Naive B cell (primary cell): ENCODE data around the gene RGS9. TPM values are rescaled to one million over a fixed set of nuclear protein-coding genes. Genes with fewer than 3 reads are reported as not detected.

Source experiments
- ATAC-seq, 2 donors: fragments of 150-1000 bp; cut with Tn5 transposase; 2 replicates each; pipeline ENCODE4 v1.10.0; 2021; ENCODE audit warnings: low read depth in 2 of 2, mild to moderate bottlenecking in 2 of 2, moderate library complexity in 2 of 2
- DNase-seq: peaks from one replicate; pipeline ENCODE4 v3.0.0; 2022
- H3K27ac Mint-ChIP-seq, 6 donors: one replicate each; pipeline ENCODE4 v1.8.0; 2020 to 2022; ENCODE audit warnings: mild to moderate bottlenecking in 6 of 6, mixed read lengths in 6 of 6, moderate library complexity in 5 of 6, inconsistent platforms in 2 of 6
- H3K27me3 Mint-ChIP-seq, 3 donors: one replicate each; pipeline ENCODE4 v1.8.0; 2021 to 2022; ENCODE audit warnings: mixed read lengths in 3 of 3, mild to moderate bottlenecking in 1 of 3
- H3K36me3 Mint-ChIP-seq, 2 donors: one replicate each; pipeline ENCODE4 v1.8.0; 2020 to 2022; ENCODE audit warnings: mixed read lengths in 2 of 2, inconsistent platforms in 1 of 2, mild to moderate bottlenecking in 1 of 2
- H3K4me1 Mint-ChIP-seq, 3 donors: one replicate each; pipeline ENCODE4 v1.8.0; 2020 to 2022; ENCODE audit warnings: mixed read lengths in 3 of 3, inconsistent platforms in 1 of 3, mild to moderate bottlenecking in 1 of 3, moderate library complexity in 1 of 3
- H3K4me3 Mint-ChIP-seq, 8 donors: one replicate each; pipeline ENCODE4 v1.8.0; 2020 to 2022; ENCODE audit warnings: mild to moderate bottlenecking in 8 of 8, mixed read lengths in 8 of 8, moderate library complexity in 8 of 8, inconsistent platforms in 2 of 8
- H3K9me3 Mint-ChIP-seq, 7 donors: one replicate each; pipeline ENCODE4 v1.8.0; 2020 to 2022; ENCODE audit warnings: mixed read lengths in 7 of 7, mild to moderate bottlenecking in 5 of 7, inconsistent platforms in 2 of 7, moderate library complexity in 1 of 7
- polyA plus RNA-seq, 6 donors: library from polyadenylated mRNA; unstranded; fragments of 300-500 nt; fragmentation: Illumina TruSeq; gene quantifications; one replicate each; pipeline ENCODE4 v1.2.3, GENCODE V29; 2021; ENCODE audit warnings: low read depth in 6 of 6

RGS9 gene
- polyA plus RNA-seq, 6 donors from 2014 or later = 1.2 TPM; not detected in 5

DNA sequence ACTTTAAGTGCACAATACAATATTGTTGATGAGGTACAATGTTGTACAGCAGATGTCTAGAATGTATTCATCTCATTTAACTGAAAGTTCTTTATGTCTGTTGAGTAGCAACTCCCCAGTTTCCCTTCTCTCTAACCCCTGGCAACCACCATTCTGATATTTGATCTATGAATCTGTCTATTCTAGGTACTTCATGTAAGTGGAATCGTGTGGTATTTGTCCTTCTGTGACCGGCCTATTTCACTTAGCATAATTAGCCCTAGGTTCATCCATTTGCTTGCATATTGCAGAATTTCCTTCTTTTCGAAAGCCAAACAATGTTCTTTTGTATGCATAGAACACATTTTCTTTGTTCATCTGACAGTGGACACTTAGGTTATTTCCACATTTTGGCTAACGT, 10.8 kb downstream of the RGS9 start:
- Mint-ChIP-seq H3K36me3 (no peaks in the 10 kb centered on the region), H3K9me3 (no peaks in the 10 kb centered on the region), H3K27ac (no peak overlapping the region), H3K4me3 (no peak overlapping the region), H3K27me3 (peaks cover 0 to 18% (median 12%) of the 10 kb centered on the region in 3 donors), H3K4me1 (no peaks in the 10 kb centered on the region)
- ATAC-seq (no peak), DNase-seq (no peak)

DNA sequence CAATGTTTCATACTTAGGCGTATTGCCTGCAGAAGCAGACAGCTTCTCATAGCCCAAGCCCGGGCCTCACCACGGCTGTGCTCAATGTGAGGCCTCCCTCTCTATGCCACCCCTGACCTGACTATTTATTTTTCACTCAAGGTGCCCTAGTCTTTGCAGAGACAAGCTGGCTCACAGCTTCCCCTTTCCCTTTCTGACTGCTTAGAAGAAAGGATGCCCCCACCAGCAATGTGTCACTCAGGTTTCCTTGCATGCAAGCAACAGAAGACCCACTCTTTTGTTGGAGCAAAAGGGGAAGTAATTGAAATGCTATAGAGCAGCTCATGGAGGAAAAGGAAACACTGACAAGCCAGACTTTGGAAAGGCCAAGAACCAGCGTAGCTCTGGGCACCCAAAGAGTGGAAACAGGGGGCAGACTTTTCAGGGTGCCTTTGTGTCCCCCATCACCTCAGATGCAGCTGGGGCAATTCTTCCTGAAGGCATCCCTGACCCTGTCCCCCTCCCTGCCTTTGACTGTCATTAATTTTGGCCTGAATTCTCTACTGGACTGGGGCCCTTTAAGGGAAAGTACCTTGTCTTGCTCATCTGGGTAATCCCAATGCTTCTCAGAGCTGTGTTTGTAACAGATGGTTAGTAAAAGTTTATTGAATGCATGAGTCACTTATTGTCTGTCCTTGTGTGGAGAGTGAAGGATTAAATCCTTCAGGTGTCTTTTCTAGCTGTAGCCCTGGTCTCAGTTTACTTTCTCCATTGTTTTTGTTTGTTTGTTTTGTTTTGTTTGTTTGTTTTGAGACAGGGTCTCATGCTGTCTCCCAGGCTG, 17.8 kb downstream of the RGS9 start:
- Mint-ChIP-seq H3K27ac (peak overlapping the region in 3 of 6 donors; percentile 25 to 64 (median 41)), H3K4me3 (peak overlapping the region in 6 of 8 donors; percentile 0 to 62 (median 29)), H3K36me3 (no peaks in the 10 kb centered on the region), H3K9me3 (no peaks in the 10 kb centered on the region), H3K4me1 (peaks cover 12 to 18% (median 16%) of the 10 kb centered on the region in 3 donors), H3K27me3 (peaks cover 0 to 9% (median 8%) of the 10 kb centered on the region in 3 donors)
- DNase-seq = peak; percentile 12
- peak; percentile 69 to 71 for ATAC-seq

DNA sequence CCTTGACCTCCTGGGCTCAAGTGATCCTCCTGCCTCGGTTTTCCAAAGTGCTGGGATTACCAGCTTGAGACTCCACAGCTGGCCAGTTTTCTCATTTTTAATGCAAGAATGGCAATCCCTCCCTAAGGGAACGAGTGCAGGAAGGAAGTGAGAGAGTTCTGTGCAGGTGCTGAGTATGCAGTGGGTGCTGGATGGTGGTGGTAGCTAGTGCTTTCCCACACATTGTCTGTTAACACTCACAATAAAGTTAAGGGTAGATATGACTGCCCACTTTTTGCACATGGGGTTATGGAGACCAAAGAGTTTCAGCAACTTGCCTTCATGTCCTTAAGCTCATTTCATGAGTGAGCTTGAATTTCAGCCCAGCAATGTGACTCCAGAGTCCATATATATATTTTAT, 18.5 kb downstream of the RGS9 start:
- no peaks in the 10 kb centered on the region for H3K36me3 Mint-ChIP-seq
- ATAC-seq (no peak), DNase-seq (no peak)
- H3K27me3 Mint-ChIP-seq = peaks cover 0 to 9% (median 8%) of the 10 kb centered on the region in 3 donors
- H3K4me1 Mint-ChIP-seq = peaks cover 12 to 18% (median 16%) of the 10 kb centered on the region in 3 donors
- no peaks in the 10 kb centered on the region for H3K9me3 Mint-ChIP-seq
- peak overlapping the region in 2 of 6 donors; percentile 13 to 25 for H3K27ac Mint-ChIP-seq
- H3K4me3 Mint-ChIP-seq = peak overlapping the region in 3 of 8 donors; percentile 0 to 49 (median 37)

DNA sequence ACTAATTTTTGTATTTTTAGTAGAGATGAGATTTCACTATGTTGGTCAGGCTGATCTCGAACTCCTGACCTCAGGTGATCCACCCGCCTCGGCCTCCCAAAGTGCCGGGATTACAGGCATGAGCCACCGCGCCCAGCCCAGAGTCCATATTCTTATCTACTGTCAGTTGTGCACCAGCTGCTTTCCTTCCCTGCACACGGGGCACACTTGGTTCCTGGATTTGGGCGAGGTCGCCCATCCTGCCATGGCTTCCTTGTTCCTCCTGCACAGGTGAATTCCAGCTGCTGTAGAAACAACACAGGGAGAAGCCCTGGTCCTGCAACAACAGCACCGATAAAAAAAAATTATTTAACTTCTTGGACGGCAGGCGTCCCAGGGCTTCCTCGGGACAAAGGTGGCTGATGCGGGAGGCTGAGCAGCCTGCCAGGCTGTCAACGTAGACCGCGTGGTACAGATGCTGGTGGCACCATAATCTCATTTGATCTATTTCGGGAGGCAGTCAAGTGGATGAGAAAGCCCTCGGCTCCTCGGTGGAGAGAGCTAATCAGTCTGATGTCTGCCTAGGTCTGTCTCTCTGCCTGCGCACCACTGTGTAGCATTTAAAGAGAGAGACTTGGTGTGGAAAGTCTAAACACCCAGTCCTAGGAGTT, 19.1 kb downstream of the RGS9 start:
- H3K4me1 Mint-ChIP-seq = peaks cover 12 to 18% (median 16%) of the 10 kb centered on the region in 3 donors
- no peaks in the 10 kb centered on the region for H3K36me3 Mint-ChIP-seq
- DNase-seq = no peak
- peaks cover 0 to 9% (median 8%) of the 10 kb centered on the region in 3 donors for H3K27me3 Mint-ChIP-seq
- ATAC-seq = no peak
- H3K4me3 Mint-ChIP-seq = no peak overlapping the region
- no peaks in the 10 kb centered on the region for H3K9me3 Mint-ChIP-seq
- no peak overlapping the region for H3K27ac Mint-ChIP-seq

DNA sequence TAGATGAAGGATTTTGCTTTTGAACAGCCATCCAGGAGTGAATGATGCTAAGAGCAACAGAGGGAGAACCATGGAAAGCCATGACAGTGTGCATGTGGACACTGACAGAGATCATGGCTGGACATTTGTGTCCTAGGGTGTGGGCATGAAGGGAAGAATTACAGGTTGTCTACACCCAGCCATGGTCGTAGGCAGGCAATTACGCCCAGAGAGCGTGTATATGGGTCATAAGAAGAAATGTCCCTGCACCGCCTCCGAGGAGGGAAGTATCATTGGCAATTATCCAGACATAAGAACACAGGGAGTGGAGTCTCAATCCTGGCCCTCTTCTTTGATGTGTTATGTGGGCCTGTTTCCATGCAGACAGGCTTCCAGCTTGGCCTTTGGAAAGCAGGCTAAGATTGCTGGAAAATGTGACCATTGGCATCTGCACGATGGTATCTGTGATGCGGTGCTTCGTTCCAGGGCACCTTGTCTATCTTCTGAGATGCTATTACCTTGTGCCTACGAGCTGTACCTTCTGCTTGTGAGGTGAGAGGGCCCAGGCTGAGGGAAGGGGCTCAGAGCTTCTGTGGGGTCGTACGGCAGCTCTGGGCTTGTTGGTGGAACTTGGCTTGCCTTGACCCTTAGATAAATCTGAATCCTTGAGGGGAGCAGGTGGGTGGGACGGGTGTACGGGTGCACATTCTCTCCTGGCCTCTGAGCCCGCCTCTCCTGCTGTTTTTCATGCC, 19.8 kb downstream of the RGS9 start:
- H3K4me1 Mint-ChIP-seq = peaks cover 12 to 18% (median 16%) of the 10 kb centered on the region in 3 donors
- DNase-seq = no peak
- H3K27ac Mint-ChIP-seq = no peak overlapping the region
- H3K4me3 Mint-ChIP-seq = peak overlapping the region in 1 of 8 donors; percentile 58
- H3K9me3 Mint-ChIP-seq = no peaks in the 10 kb centered on the region
- ATAC-seq = no peak
- H3K36me3 Mint-ChIP-seq = no peaks in the 10 kb centered on the region
- H3K27me3 Mint-ChIP-seq = peaks cover 0 to 8% (median 2%) of the 10 kb centered on the region in 3 donors

DNA sequence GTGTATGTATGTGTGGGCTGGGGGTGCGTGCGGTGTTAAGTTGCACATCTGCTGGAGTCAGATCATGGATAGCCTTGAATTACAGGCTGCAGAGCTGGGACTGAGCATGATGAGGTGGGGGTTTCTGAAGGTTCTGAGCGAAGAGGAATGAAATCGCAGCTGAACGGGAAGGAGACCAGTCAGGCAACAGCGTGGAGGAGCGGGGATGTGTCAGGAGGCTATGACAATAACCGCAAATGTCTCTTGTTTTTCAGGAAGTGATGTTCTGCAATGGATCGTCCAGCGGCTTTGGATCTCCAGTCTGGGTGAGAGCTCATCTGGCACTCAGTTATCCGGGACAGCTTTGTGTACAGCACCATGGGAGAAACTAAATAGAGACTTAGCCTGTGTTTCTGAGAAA, 20.9 kb downstream of the RGS9 start:
- Mint-ChIP-seq H3K27ac (no peak overlapping the region), H3K36me3 (no peaks in the 10 kb centered on the region), H3K4me3 (no peak overlapping the region), H3K4me1 (peaks cover 12 to 18% (median 16%) of the 10 kb centered on the region in 3 donors), H3K27me3 (peaks cover 0 to 5% (median 0%) of the 10 kb centered on the region in 3 donors), H3K9me3 (no peaks in the 10 kb centered on the region)
- ATAC-seq (no peak), DNase-seq (no peak)

DNA sequence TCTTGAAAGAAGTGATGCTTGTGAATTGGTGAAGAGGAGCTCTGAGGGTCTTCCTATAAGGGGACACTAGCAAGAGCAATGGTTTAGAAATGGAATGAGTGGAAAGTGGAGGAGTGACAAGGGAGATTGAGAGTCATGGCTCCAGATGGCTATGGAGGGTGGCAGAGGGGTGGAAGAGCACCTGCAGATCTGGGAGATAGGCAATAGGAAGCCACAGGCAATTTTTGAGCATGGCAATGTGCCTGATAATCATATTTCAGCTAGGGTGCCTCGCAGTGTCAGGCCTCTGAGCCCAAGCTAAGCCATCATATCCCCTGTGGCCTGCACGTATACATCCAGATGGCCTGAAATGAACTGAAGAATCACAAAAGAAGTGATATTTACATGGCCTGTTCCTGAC, 21.5 kb downstream of the RGS9 start:
- no peak for ATAC-seq
- H3K9me3 Mint-ChIP-seq = no peaks in the 10 kb centered on the region
- H3K27ac Mint-ChIP-seq = no peak overlapping the region
- H3K4me1 Mint-ChIP-seq = peaks cover 12 to 19% (median 18%) of the 10 kb centered on the region in 3 donors
- H3K36me3 Mint-ChIP-seq = no peaks in the 10 kb centered on the region
- H3K4me3 Mint-ChIP-seq = no peak overlapping the region
- peaks cover 3 to 5% (median 4%) of the 10 kb centered on the region in 3 donors for H3K27me3 Mint-ChIP-seq
- DNase-seq = no peak

DNA sequence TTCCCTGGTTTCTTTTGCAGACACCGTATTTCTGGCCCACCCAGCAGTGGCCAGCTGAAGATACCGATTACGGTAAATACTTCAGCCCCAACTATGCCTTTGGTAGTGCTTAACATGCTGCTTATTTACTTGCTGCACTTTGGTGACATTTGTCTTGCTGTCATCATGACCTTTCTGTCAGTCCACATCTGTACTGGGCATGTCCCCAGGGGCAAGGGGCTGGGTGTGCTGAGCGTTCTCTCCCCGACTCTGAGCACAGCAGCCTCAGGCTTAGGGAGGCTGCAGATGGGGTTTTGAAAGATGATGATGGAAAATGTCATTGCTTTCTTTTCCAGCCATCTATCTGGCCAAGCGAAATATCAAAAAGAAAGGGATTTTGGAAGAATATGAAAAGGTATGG, 23.3 kb downstream of the RGS9 start:
- Mint-ChIP-seq H3K4me1 (peaks cover under 1 to 9% (median 6%) of the 10 kb centered on the region in 3 donors), H3K4me3 (no peak overlapping the region), H3K9me3 (no peaks in the 10 kb centered on the region), H3K36me3 (no peaks in the 10 kb centered on the region), H3K27ac (peak overlapping the region in 1 of 6 donors; percentile 20), H3K27me3 (peaks cover 5 to 6% (median 5%) of the 10 kb centered on the region in 3 donors)
- DNase-seq (no peak), ATAC-seq (no peak)

DNA sequence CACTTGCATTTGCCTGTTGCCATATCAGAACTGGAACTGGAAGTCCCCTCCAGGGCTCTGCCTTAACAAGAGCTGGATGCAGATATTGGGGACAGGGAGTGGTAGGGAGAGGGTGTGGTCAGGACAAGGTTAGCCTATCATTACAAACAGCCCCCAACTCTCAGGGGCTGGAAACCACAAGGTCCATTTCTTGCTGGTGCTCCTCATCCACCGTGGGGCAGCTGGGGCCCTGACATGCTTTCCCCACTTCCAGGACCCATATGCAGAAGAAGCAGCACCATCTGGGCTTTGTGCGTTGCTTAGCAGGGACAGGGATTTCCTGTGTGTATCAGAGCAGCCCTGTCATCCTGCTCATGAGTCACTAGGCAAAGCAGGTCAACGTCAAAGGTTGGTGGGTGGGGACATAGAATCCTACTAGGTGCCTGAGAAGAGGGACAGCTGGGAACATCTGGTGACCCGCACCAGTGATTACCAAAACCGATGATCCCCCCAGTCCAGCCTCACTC, 26.9 kb downstream of the RGS9 start:
- H3K27ac Mint-ChIP-seq = peak overlapping the region in 2 of 6 donors; percentile 15 to 88
- no peak overlapping the region for H3K4me3 Mint-ChIP-seq
- DNase-seq (peak; percentile 5), ATAC-seq (peak; percentile 63 to 83)
- no peaks in the 10 kb centered on the region for H3K36me3 Mint-ChIP-seq
- peaks cover 0 to 5% (median 0%) of the 10 kb centered on the region in 3 donors for H3K4me1 Mint-ChIP-seq
- H3K9me3 Mint-ChIP-seq = no peaks in the 10 kb centered on the region
- peaks cover 5 to 8% (median 6%) of the 10 kb centered on the region in 3 donors for H3K27me3 Mint-ChIP-seq

DNA sequence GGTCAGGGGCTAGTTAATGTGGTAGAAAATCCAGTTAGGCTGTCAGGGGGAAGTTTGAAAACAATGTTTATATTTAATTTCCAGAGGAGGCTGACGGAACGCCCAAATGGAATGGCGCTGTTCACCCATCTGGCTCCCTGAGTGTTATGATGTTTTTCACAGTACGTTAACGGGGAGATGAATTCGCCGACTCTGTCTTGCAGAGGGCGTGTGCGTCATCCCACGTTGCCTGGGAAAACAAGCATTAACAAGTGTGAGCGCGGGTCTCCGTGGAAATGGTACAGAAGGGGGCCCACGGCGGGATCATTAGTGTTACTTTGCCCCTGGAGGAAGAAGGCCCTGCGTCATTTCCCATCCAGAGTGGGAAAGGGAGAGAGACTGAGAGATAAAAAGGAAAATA, 29.6 kb downstream of the RGS9 start:
- Mint-ChIP-seq H3K27ac (no peak overlapping the region), H3K27me3 (peaks cover 3 to 6% (median 5%) of the 10 kb centered on the region in 3 donors), H3K4me1 (peaks cover 0 to 5% (median 0%) of the 10 kb centered on the region in 3 donors), H3K36me3 (no peaks in the 10 kb centered on the region), H3K9me3 (no peaks in the 10 kb centered on the region), H3K4me3 (no peak overlapping the region)
- ATAC-seq (no peak), DNase-seq (no peak)

DNA sequence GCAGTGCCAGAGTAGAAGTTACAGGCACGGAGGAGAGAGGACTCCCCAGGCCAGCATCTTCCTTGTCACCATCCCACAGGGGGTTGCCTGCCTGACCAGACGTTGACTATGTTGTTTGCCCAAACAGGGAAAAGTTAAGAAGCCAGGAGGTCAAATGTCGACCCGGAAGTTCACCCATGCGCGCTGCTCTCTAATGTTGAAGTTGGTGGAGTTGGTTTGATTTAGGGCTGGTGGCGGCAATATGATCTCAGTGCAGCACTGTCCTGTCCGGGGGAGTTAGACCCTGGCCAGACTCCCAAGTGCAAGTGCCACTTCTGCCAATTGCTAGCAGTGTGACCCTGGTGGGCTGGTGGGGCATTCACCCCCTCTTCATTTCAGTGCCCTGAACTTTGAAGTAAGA, 30.4 kb downstream of the RGS9 start:
- H3K9me3 Mint-ChIP-seq = no peaks in the 10 kb centered on the region
- H3K36me3 Mint-ChIP-seq = no peaks in the 10 kb centered on the region
- DNase-seq = no peak
- H3K27ac Mint-ChIP-seq = no peak overlapping the region
- ATAC-seq = no peak
- peaks cover 0 to 5% (median 0%) of the 10 kb centered on the region in 3 donors for H3K4me1 Mint-ChIP-seq
- H3K4me3 Mint-ChIP-seq = peak overlapping the region in 1 of 8 donors; percentile 71
- H3K27me3 Mint-ChIP-seq = peaks cover 3 to 6% (median 5%) of the 10 kb centered on the region in 3 donors

DNA sequence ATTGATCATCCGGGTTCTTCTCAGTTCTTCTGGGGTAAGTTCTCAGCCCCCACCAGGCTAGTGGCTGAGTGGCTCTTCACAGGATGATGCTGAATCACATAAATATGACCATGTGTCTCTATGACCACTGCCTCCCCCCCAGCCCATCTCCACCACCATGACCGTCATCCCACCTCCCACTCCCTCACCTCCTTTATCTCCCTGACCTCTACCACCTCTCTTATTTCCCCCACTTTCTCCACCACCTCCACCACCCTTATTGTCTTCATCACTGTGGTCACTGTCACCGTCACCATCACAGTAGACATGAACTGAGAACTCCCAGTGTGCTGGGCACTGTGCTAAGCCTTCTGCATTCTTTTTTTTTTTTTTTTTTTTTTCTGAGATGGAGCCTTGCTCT, 32.5 kb downstream of the RGS9 start:
- no peaks in the 10 kb centered on the region for H3K36me3 Mint-ChIP-seq
- ATAC-seq = no peak

DNA sequence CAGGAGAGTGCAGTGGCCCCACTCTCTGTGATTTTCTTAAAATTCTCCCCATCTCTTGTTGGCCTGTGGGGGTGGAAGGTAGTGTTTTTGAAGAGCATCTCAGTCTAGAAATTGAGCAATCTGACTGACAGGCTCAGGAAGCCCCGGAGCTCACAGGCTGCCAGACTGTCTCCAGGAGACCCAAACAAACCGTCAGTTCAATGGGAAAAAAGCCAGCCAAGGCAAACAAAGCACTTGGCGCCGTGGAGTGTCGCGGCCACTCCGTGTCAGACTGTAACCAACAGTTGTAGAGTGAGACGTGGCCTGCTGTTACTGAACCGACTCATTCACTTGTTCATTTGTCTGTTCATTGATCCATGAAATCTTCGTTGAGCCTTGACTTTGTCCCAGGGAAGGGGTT, 33.7 kb downstream of the RGS9 start:
- DNase-seq = no peak
- no peak overlapping the region for H3K27ac Mint-ChIP-seq

More for the DNA sequence above, 32.5 kb downstream of the RGS9 start:
- DNase-seq = no peak
- Mint-ChIP-seq H3K4me1 (peaks cover 0 to 8% (median 3%) of the 10 kb centered on the region in 3 donors), H3K27me3 (peaks cover 0 to 3% (median 0%) of the 10 kb centered on the region in 3 donors), H3K4me3 (no peak overlapping the region), H3K27ac (no peak overlapping the region), H3K9me3 (no peaks in the 10 kb centered on the region)

More for the DNA sequence above, 33.7 kb downstream of the RGS9 start:
- H3K4me1 Mint-ChIP-seq = peaks cover 0 to 8% (median 3%) of the 10 kb centered on the region in 3 donors
- H3K9me3 Mint-ChIP-seq = no peaks in the 10 kb centered on the region
- no peak for ATAC-seq
- peaks cover 0 to 3% (median 0%) of the 10 kb centered on the region in 3 donors for H3K27me3 Mint-ChIP-seq
- no peak overlapping the region for H3K4me3 Mint-ChIP-seq
- H3K36me3 Mint-ChIP-seq = no peaks in the 10 kb centered on the region
